NCI-H345 treated with DMSO at 0.1 percent for 48 hours (cell line): Measurements from ENCODE around the gene SPRR4.
"Not testable (repeated sequence)": the region's sequence is repeated elsewhere in the genome, so short reads cannot be mapped to it uniquely, and the experiment has no call there.

ENCODE experiments used
- DNase-seq: peaks from one replicate; lab custom pipeline; 2025; ENCODE audit not compliant: unreplicated experiment; lab: John Stamatoyannopoulos, UW

Gene SPRR4

DNA sequence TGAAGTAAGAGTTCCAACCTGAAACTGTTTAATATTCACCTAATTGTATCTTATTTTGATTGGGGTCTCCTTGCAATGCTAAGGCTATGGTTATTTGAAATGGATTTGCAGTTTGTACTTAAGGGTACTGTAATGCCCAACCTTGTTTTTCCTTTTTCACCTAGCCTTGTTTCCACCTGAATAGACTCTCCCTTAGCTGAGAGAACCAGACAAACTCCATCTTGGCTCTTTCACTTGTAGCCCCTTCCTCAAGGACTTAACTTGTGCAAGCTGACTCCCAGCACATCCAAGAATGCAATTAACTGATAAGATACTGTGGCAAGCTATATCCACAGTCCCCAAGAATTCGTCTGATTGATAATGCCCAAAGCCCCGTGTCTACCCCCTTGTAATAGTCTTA, 51.4 kb downstream of the SPRR4 start:
- not testable (repeated sequence) for DNase-seq
